A549 treated with CORT108297 at 1 μM for 4 hours (cell line): Measurements from ENCODE around the gene ATP8B3. TPM values are rescaled to one million over a fixed set of nuclear protein-coding genes. Genes with fewer than 3 reads are reported as not detected.

Experiments used
- total RNA-seq: library from RNA; stranded (reverse); fragments of 200-300 nt; extraction: Qiagen RNA extraction; gene quantifications from 5 replicates; pipeline ENCODE4 v1.2.3, GENCODE V29; 2022

ATP8B3 gene
- 1.9 to 3.1 TPM (median 2.8 TPM) in 5 replicates for total RNA-seq

DNA sequence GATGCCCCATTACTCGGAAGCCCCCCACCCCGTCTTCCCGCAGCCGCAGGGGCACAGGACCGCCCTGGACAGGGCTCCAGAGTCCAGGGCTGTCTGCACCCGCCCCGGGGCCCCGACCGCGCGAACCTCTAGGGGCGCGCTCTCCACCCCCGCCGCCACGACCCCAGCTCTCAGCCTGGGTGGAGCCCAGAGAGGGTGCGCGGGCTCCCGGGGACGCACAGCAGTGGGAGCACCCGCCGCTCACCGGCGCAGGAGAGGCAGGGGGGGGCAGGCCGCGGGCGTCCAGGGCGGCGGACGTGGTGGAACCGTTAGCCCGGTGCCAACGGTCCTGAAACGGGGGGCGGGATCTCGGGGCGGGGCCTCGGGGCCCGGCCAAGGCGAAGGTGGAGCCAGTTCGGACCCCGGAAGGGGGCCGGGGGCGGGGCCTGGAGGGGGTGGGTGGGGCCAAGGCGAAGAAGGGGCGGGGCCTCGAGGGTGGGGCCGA is at the start of gene ATP8B3:
Gene ATP8B3, minus strand, starts transcription at position 335 of the 484 bp plus-strand sequence. CDS start 540 bp downstream, outside the sequence.

GRCh38 chr19:1848399-1849131 is 36.5 kb upstream of the ATP8B3 start, which contains the start of gene REXO1:
REXO1 (minus strand) TSS chr19:1848483; CDS start chr19:1848358, 125 bp downstream.

GRCh38 chr19:1752757-1753728 is 59.0 kb downstream of the ATP8B3 start, which contains the start of gene ONECUT3:
ONECUT3 (plus strand) TSS chr19:1753506; CDS start chr19:1753663, 157 bp downstream.

Other genes with a start within 250 kb of the ATP8B3 start
- 5.7 to 13.5 TPM (median 10.8 TPM) in 5 replicates for gene MEX3D, start 244.0 kb downstream of the ATP8B3 start, total RNA-seq
- 31.9 to 56.6 TPM (median 51.5 TPM) in 5 replicates for gene MBD3, start 219.4 kb downstream of the ATP8B3 start, total RNA-seq
- gene UQCR11, start 206.8 kb downstream of the ATP8B3 start, total RNA-seq = 92.0 to 201 TPM (median 166 TPM) in 5 replicates
- 42.5 to 68.8 TPM (median 57.4 TPM) in 5 replicates for gene TCF3, start 159.7 kb downstream of the ATP8B3 start, total RNA-seq
- gene ONECUT3, start 58.8 kb downstream of the ATP8B3 start, total RNA-seq = not detected in 5 replicates
- 16.8 to 21.2 TPM (median 20.8 TPM) in 5 replicates for gene REXO1, start 36.2 kb upstream of the ATP8B3 start, total RNA-seq
- 16.4 to 31.3 TPM (median 27.5 TPM) in 5 replicates for gene KLF16, start 51.3 kb upstream of the ATP8B3 start, total RNA-seq
- gene ABHD17A, start 73.2 kb upstream of the ATP8B3 start, total RNA-seq = 19.9 to 42.6 TPM (median 40.1 TPM) in 5 replicates
- gene ADAT3, start 93.1 kb upstream of the ATP8B3 start, total RNA-seq = 3.0 to 7.5 TPM (median 6.2 TPM) in 5 replicates
- gene SCAMP4, start 93.1 kb upstream of the ATP8B3 start, total RNA-seq = 49.4 to 72.7 TPM (median 50.7 TPM) in 5 replicates
- gene CSNK1G2, start 128.9 kb upstream of the ATP8B3 start, total RNA-seq = 33.9 to 53.7 TPM (median 52.8 TPM) in 5 replicates
- gene BTBD2, start 203.4 kb upstream of the ATP8B3 start, total RNA-seq = 31.2 to 47.9 TPM (median 44.4 TPM) in 5 replicates
- gene MKNK2, start 239.0 kb upstream of the ATP8B3 start, total RNA-seq = 39.5 to 67.8 TPM (median 62.7 TPM) in 5 replicates